HFFc6 (cell line): Measurements from ENCODE around the gene ESPNL. TPM values are rescaled to one million over a fixed set of nuclear protein-coding genes. Genes with fewer than 3 reads are reported as not detected.

ENCODE experiments used
- DNase-seq: peaks from one replicate; pipeline ENCODE4 v3.0.0-alpha.2; 2018
- H3K27ac Mint-ChIP-seq: 2 replicates; pipeline ENCODE4 v1.8.0; 2020; ENCODE audit warnings: mild to moderate bottlenecking, mixed read lengths
- H3K27me3 Mint-ChIP-seq: 2 replicates; pipeline ENCODE4 v1.8.0; 2021; ENCODE audit warnings: mild to moderate bottlenecking, moderate library complexity, mixed read lengths; ENCODE audit not compliant: insufficient read depth
- H3K36me3 Mint-ChIP-seq: 2 replicates; pipeline ENCODE4 v1.8.0; 2021; ENCODE audit warnings: low read depth, mixed read lengths
- H3K4me1 Mint-ChIP-seq: 2 replicates; pipeline ENCODE4 v1.8.0; 2020; ENCODE audit warnings: low read depth, mixed read lengths
- H3K4me3 Mint-ChIP-seq: 2 replicates; pipeline ENCODE4 v1.8.0; 2020; ENCODE audit warnings: mild to moderate bottlenecking, moderate library complexity, mixed read lengths
- H3K9me3 Mint-ChIP-seq: 2 replicates; pipeline ENCODE4 v1.8.0; 2020; ENCODE audit warnings: mild to moderate bottlenecking, mixed read lengths
- CTCF ChIP-seq: fragments of 200-600 bp; sonication (generic); IDR thresholded peaks from 2 replicates; pipeline ENCODE4 v1.5.0; 2021; ENCODE audit warnings: antibody characterized with exemption, mild to moderate bottlenecking
- total RNA-seq, 6 experiments: library from RNA; stranded (reverse); fragmentation: NEBNext Ultra II Directional; extraction: Animal tissue kit (Norgen Biotek cat#: 25700); gene quantifications; 2 replicates in 1 of 6; 3 replicates in 5 of 6; pipeline ENCODE4 v1.2.3, GENCODE V29; 2021

ESPNL gene
- total RNA-seq, 6 experiments from 2014 or later, result 1.0 to 3.0 (median 2.6) TPM

- Mint-ChIP-seq H3K4me3 (no peak overlapping the region), H3K36me3 (no peaks in the 10 kb centered on the region)
Measured at GRCh38 chr2:238148981-238149380, 48.8 kb downstream of the ESPNL start.

GRCh38 chr2:238149841-238150572, 49.9 kb downstream of the ESPNL start:
- no peaks in the 10 kb centered on the region; the same call in none of the 2 replicates for H3K27me3 Mint-ChIP-seq
- no peak overlapping the region for H3K27ac Mint-ChIP-seq
- no peak for TF ChIP-seq CTCF
- no peak for DNase-seq
- peaks cover under 1% of the 10 kb centered on the region; the same call in 1 of the 2 replicates for H3K4me1 Mint-ChIP-seq
- no peaks in the 10 kb centered on the region for H3K36me3 Mint-ChIP-seq
- H3K9me3 Mint-ChIP-seq, result no peaks in the 10 kb centered on the region; the same call in 1 of the 2 replicates
- H3K4me3 Mint-ChIP-seq, result no peak overlapping the region

More at GRCh38 chr2:238148981-238149380, 48.8 kb downstream of the ESPNL start:
- Mint-ChIP-seq H3K27me3 (no peaks in the 10 kb centered on the region; the same call in none of the 2 replicates), H3K27ac (no peak overlapping the region), H3K9me3 (no peaks in the 10 kb centered on the region; the same call in 1 of the 2 replicates), H3K4me1 (peaks cover 2% of the 10 kb centered on the region)
- no peak for DNase-seq
- TF ChIP-seq CTCF, result no peak

GRCh38 chr2:238150686-238151085, 50.5 kb downstream of the ESPNL start:
- no peaks in the 10 kb centered on the region for H3K36me3 Mint-ChIP-seq
- peaks cover 7% of the 10 kb centered on the region for H3K4me1 Mint-ChIP-seq

GRCh38 chr2:238151205-238151604, 51.1 kb downstream of the ESPNL start:
- H3K27ac Mint-ChIP-seq, result no peak overlapping the region

More at GRCh38 chr2:238150686-238151085, 50.5 kb downstream of the ESPNL start:
- TF ChIP-seq CTCF, result no peak
- H3K4me3 Mint-ChIP-seq, result no peak overlapping the region
- H3K27me3 Mint-ChIP-seq, result no peaks in the 10 kb centered on the region; the same call in 1 of the 2 replicates
- no peaks in the 10 kb centered on the region; the same call in 1 of the 2 replicates for H3K9me3 Mint-ChIP-seq
- no peak overlapping the region for H3K27ac Mint-ChIP-seq
- DNase-seq, result no peak

GRCh38 chr2:238151628-238152235, 51.6 kb downstream of the ESPNL start:
- Mint-ChIP-seq H3K9me3 (no peaks in the 10 kb centered on the region; the same call in 1 of the 2 replicates), H3K4me1 (peaks cover 10% of the 10 kb centered on the region), H3K27me3 (no peaks in the 10 kb centered on the region), H3K4me3 (no peak overlapping the region), H3K27ac (no peak overlapping the region), H3K36me3 (no peaks in the 10 kb centered on the region)
- DNase-seq, result no peak
- TF ChIP-seq CTCF, result no peak

More at GRCh38 chr2:238151205-238151604, 51.1 kb downstream of the ESPNL start:
- TF ChIP-seq CTCF, result no peak
- Mint-ChIP-seq H3K4me1 (peaks cover 10% of the 10 kb centered on the region), H3K27me3 (no peaks in the 10 kb centered on the region), H3K9me3 (no peaks in the 10 kb centered on the region; the same call in 1 of the 2 replicates), H3K36me3 (no peaks in the 10 kb centered on the region), H3K4me3 (no peak overlapping the region)
- DNase-seq, result no peak
